NCI-H1930 (cell line): ENCODE data around the gene PROM2.

Experiments
- DNase-seq, 2 experiments: peaks; one replicate each; lab custom pipeline; 2025; lab: John Stamatoyannopoulos, UW

The PROM2 gene

DNA sequence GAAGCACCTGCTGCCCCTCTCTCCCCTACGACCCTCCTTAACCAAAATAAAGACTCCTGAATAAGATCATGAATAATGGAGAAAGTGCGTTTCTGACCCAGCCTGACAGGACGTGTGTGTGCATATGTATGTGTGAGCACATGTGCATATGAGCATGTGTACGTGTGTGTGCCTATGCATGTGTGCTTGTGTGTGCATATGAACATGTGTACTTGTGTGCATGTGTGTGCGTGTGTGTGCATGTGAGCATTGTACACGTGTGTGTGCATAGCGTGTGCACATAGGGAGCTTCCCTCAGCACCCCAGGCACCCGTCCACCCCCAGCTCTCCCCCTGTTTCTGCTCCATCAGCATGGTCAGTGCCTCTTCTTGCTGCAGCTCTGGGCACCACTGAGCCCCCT lies 33.6 kb downstream of the PROM2 start:
- DNase-seq: no peak

DNA sequence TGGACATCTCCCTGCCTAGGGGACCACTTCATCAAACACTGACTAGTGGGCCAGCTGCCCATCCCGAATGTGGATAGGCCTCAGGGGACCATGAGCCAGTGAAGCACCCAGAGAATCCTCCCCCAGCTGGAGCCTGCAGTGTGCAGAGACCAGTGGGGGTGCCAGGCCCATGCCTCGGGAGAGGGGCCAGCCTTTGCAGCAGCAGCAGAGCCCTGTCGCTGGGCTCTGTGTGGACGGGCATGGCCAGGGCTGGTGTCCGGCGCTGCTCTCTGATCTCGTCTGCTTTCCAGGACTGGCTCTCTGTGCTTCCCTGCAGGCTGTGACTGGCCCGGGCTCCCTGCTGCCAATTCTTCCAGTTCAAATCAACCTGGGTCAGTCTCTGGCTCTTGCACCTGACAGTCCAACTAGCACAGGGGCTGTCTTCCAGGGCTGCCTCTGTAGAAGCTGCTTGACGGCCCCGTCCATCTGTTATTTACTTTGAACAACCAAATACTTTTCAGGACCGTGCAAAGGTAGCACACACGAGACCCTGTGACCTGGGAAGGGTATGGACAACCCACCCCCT lies 34.3 kb downstream of the PROM2 start:
- DNase-seq: no peak

DNA sequence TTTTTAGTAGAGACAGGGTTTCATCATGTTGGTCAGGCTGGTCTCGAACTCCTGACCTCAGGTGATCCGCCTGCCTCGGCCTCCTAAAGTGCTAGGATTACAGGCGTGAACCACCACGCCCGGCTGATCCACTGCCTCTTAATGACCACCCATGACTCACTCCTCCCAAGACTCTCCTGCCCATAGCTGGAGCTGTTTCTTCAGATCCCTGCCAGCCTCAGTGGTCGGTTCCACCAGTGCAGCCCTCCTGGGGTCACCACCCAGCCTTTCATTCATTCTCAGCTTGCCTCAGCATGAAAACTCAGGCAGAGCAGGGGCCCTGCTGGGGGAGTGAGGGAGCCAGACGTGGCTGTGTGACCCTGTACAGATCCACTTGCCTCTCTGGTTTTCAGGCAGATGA lies 35.4 kb downstream of the PROM2 start:
- DNase-seq: no peak

DNA sequence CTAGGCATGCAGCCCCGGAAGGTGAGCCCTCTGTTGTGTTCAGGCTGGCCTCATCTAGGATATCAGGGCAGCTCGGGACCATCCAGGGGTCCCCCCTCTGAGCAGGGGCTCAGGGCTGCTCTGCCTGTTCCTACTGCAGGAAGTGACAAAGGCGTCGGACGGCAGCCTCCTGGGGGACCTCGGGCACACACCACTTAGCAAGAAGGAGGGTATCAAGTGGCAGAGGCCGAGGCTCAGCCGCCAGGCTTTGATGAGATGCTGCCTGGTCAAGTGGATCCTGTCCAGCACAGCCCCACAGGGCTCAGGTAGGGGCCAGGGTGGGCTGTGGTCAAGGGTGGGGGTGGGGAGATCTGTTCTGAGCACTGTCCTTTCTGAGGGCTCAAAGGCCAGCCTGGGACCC lies 36.0 kb downstream of the PROM2 start:
- no peak for DNase-seq

DNA sequence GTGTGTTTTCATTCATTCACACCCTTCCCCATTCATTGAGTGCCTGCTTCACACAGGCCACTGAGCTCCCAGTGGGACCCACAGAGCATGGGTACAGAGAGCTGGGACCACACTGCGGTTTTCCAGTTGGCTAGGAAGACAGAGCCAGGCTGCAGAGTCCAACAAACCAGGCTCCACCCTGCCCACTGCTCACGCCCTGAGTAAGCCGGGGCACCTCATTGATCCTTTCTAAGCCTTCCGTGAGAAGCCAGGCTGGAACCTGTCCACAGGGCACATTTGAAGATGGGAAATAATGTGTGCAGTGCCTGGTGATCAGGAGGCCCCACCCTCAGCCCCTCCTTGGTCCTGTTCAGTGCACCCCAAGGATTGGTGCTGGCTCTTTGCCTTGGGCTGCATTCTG lies 36.4 kb downstream of the PROM2 start:
- DNase-seq: no peak

DNA sequence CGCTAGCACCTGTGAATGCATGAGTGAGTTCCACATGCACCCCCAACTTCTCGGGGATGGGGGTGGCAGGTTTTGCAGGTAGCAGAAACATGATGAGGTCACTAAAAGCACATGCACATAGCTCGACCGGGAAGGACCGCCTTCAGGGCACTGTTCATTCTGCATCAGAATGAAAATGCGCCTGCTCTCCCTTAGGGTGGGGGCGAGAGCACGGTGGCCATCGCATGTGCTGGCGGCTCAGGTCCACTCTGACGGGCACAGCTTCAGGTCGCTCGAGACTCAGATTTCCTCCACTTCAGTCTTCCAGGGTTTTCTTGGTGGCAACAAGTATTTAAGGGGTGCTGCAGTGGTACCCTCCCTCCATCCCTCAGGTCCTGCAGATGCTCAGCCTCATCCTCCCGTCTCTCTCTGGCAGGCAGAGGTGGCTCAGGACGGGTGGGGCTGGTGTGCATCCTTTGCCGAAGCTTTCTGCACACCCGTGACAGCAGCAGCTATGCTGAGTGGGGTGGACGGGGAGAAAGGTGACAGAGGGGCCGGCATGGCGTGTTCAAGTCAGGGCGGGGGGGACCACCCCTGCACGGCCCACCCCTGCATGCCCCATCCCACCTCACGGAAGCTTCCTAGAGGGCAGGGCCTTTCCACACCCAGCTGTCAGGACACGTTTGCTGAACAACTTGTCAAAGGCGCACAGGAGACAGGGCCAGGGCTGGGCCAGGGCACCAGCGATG lies 37.7 kb downstream of the PROM2 start:
- DNase-seq: no peak

DNA sequence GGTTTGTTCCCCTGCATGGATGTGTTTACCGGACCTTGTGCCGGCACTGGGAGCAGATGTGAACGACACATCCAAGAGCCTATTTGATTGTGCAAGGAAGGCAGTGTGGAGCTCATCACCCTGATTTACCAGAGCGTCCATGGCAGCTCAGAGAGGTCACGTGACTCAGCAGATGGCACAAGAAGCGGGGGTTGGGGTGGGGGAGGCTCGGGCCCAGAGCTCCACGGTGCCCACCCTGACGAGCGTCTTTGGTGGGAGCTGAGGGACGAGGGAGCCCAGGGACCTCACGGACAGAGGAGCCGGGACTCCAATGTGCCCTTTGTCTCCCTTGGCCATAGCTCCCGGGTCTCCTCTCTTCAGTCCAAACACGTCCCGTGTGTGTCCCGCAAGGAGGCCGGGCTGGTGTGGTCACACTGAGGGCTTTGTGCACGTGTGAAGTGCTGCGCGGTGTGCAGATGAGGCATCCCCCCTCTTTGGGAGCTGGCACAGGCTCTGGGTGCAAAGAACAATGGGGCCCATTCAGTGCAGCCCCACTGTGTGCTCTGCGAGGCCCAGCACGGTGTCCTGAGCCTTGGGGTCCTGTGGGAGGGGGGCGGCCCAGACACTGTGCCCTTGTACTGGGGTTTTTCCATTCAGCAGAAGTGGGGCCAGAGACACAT lies 38.4 kb downstream of the PROM2 start:
- DNase-seq: no peak

DNA sequence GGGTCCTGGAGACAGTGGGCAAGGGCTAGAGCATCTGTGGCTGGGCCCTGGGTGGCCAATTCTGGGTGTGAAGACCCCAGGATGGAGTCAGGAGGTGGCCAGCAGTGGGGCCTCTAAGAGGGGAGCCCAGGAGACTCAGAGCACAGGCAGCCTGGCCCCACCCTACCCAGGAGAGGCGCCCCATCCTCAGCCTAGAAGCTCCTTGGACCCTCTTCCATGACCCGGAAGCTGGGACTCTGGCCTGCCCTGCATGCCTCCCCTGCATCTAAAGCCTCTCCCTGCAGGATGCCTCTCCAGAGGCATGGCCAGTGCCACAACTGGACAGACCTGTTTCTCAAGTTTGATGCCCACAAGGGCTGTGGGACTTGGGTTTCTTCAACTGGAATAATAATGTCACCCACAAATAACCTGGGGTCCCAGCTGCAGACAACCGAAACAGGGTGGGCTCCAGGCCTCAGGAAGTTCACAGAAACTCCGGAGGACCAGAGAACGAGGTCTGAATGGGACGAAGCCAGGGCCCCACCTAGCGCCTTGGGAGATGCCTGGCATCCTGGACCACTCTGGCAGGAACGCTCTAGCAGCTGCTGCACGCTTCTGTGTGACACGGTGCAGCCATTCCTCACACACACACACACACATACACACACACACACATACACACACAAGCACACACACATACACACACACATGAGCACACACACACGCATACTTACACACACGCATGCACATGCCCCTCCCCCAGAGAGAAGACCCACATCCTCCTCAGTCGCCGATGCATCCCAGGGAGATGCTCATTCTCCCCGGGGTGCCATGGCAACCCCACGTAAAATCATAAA lies 39.3 kb downstream of the PROM2 start:
- DNase-seq: no peak

DNA sequence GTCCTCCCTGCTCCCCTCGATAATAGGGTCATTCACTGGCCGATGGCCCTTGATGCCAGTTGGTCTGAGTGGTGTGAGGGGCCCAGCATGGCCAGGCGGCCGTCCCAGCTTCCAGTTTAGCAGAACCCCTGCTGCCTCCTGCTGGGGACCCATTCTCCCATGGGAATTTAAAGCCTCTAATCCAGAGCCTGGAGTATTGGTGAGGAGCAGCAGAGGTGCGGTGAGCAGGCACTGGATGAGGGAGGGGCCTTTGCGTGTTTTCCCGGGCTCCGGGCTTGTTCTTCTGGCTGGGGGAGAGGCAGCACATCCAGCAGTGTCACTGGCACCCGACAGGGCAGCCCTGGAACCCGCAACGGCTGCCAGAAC lies 40.3 kb downstream of the PROM2 start:
- DNase-seq: no peak

DNA sequence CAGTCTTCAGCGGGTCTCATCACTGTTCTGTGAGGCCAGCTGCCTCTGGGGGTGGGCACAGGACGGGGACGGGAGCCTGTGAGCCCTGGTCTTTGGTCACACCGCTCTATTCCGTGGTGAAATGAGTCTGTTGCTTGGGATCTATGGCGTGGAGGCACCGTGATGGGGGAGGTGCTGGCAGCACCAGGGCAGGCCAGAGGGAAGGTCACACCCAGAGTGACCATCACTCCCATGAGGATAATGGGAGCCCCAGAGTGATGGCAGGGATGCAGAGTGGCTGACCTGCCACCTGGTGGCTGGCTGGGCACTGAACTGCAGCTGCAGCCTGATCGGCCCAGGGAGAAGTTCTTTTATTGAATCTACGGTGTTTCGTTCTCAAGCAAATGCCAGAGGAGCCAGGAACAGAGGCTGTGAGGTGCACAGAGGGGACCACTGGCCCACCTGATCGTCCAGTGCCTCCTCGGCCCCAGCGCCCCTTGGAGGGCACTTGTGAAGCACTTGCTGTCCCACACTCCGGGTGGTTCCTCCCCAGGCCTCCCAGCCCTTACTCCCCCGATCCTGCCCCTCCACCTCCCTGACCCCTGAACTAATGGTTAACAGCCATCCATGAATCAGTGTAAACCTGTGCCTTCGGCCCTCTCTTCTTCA lies 40.8 kb downstream of the PROM2 start:
- no peak for DNase-seq

DNA sequence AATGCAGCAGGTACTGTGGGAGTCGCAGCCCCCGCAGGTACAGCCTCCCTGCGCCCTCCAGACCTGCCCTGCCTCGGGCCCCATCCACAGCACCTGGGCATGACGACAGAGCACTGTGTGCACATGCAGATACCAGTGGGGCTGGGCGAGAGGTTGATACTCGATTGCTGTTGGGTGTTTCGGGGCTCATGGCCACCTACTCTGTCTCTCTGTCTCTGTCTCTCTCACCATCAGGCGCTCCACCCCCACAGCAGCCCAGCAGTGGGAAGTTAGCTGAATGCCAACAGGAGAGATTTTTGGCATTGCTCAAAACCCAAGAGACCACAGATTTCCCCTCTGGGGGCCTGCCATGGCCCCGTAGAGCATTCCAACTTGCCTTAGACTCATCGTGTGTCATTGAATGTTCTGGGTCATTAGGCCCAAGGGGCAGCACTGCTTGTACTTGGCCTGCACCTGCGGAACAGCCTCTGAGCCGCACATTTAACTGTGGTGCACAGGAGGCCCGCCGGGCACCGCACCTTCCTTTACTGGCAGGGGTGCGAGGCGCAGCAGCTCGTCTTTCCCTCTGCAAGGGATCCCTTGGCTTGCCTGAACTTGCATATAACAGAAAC lies 41.7 kb downstream of the PROM2 start:
- DNase-seq: no peak

DNA sequence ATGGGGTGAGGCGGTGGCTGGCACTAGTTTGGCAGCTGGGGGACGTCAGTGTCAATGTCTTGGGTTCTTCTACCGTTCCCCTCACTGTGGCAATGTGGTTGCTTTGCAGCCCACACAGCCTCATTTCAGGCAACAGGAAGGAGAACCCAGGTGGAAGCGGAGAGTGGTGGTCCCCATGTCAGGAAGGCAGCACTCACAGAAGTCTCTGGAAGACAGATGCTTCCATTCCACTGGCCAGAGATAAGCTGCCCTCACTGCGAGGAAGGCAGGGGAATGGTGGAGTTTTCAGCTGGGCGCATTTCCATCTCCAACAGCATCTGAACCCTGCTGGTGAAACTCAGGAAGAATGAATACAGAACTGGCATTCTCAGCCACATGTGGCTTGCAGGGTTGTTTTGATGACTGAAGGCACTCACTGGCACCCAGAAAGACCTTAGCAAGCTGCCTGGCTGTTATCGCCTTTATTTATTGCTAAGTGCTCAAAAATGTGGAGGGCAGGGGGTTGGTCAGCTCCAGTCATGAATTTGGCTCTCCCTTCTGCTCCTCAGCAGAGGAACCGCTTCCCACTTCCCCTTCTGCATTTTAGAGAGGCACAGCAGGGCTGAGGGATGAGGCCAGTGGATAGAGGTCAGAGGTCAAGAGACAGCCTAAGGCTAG lies 42.3 kb downstream of the PROM2 start:
- no peak for DNase-seq

DNA sequence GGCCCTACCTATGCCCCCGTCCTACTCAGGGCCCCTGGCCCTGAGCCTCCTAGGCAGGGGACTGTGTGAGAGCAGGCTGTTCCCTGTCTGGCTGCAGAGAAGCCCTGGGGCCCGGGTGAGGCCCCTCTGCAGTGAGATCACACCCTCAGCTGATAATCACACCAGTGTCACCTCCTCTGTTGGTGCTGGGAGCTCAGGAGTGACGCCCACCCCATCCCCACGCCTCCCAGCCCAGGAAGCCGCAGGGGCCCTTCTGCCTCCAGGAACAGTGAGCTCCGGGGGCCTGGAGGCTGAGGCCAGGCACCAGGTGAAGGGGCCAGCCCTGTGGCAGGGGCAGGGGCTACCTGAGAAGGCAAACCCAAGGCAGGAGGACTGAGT lies 42.9 kb downstream of the PROM2 start:
- no peak for DNase-seq

DNA sequence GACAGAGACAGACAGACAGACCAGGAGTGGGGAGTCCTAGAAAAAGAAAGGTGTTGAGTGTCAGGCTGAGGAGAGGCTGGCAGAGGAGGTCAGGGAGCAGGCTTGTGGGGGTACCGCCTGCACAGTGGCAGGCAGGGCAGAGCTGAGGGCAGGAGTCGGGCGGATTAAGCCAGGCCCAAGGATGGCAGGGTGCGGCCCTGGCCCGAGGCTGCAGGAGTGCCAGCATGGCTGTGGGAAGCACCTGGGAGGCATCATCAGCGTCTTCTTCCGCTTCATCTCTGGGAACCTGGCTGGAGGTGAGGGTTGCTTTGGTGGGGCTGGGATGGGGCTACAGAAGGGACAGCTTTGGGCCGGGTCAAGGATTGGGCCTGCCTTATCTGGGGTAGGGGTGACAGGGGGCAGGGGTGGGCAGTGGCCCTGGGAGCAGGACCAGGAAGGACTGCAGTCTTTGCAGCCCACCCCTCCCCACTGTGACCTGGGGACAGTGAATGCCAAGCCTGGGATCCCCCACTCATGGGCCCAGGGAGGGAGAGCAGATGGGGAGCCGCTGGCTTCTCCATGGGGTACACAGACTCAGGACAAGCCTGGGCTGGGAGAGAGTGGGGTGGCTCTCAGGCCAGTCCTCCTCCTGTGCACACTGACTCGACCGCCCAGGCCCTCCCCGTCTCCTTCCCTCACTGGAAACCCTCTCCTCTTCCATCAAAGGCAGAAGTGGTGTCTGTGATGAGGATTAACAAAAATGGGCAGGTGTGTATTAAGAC lies 43.6 kb downstream of the PROM2 start:
- no peak for DNase-seq

DNA sequence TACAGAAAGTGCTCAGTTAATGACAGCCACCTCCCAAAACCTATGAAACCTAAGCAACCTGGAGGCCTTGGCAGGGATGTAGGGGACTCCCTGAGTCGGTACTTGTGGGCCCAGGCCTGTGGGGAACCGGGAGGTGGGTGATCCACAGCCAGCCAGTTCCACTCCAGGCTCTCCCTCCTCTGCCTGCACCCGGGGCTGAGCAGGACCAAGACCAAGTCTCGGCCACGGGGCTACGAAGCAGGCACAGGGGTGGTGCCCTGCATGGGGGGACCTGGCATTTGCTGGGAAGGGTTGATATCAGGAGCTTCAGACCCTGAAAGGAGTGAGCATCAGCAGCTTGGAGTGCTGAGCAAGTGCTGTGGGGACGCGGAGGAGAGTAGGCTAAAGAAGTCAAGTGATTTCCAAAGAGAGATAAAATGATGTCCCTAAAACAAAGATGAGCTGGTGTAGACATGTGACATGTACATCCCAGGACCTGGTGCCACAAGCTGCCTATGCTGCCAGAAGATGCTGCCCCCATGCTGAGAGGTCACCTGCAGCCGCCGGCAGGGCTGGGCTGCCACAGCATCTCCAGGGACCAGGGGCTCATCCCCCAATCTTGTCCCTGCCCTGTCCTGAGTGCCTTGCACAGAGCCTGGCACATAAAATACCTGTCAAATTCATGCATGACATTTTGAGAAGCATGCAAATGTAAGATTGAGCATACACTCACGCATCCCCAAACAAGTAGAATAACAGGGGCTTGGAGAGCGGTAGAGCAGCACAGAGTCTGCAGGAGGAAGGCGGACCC lies 44.4 kb downstream of the PROM2 start:
- DNase-seq: no peak

DNA sequence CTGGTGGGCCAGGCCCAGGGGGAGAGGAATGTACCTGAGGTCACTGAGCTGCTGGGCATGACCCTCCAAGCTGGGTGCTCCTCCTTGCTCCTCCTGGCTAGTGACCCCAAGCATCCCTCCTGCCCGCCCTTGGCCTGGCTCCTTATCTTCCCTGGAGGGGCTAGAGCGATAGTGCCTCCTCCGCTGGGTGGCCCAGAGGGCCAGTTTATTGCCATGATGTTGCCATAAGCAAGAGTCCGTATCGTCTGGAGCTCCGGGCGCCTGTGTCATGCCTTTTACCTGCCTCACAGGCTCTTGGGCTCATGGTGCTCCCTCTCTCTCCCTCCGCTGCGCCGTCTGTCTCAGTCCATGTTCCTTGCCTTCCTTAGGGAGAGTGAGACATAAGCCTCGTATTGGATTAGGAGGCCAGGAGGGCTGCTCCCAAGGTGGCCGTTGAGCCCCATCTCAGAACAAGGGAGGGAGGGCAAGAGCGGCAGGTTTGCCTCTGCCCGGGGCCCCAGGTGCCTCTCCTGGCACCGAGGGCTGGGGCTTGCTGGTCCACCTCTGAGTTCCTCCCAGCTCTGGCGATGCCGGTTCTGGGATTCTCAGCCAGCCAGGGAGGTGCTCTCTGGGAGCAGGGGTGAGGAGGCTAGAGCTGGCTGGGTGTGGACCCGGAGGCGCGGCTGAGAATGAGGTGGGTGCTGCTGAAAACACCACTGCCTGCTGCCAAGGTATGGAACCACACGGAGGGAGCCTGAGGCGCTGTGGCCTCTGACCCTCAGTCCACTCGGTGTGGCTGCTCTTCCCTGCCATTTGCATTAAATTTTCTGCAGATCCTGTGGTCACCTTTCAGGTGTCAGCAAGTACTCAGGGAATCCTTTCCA lies 45.5 kb downstream of the PROM2 start:
- DNase-seq: no peak

DNA sequence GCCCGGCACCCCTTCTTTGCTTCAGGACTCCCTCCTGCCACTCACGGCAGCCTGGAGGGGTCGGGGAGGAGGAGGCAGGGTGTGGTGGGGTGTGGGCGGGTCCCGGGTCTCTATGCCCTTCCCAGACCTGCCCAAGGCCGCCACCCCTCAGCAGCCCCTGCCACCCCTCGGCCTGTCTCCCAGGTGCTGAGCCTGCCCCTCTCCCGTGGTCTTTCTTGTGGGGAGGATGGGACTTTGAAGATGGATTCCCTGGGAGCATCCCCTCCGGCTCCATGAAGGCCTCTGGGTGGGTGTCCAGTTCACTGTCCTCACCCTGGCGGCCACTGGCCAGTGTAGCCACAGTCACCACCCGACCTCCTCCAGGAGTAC lies 46.1 kb downstream of the PROM2 start:
- DNase-seq: no peak

DNA sequence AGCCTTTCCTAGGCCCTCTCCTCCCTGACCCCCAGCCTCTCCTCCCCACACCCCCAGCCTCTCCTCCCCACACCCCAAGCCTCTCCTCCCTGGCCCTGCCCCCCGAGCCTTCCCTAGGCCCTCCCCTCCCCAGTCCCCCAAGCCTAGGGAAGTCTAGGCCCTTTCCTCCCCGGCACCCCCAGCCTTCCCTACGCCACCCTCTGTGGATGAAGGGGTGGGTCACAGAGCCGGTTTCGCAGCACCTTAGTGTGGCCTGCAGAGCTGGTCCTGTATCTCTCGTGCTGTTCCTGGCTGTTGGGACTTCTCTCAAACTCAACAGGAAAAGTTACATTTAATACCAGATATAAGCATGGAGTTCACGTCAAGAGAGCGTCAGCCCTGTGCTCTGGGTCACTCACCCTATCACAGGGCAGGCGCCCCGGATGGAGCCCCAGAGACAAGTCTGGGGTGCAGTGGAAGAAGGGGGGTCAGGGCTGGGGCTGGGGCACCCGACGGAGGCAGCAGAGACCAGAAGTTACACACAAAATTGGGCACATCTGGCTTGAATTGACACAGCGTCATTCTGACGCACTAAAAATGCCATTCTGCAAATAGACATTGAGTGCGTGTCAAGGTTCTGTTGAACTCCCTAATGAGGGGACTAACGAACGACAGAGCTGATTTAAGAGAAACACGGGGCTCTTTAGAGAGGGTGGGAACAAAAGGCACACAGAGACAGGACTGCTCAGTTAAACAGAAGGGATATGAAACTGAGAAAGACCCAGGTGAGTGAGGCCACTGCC lies 46.9 kb downstream of the PROM2 start:
- DNase-seq: no peak
